ENCODE results near the gene GPC6.

GPC6 gene

GRCh38 chr13:93386116-93386515, 159.5 kb downstream of the GPC6 start:
- Histone ChIP-seq H3K36me3 (ENCODE audit: control insufficient read depth in 2 of 2, insufficient read depth in 1 of 2, low read length in 2 of 2) (no peaks in the 10 kb centered on the region), H3K9me3 (ENCODE audit: control insufficient read depth, insufficient read depth, low read depth, low read length) (no peaks in the 10 kb centered on the region), H3K4me3 (ENCODE audit: low read depth, low read length) (no peak overlapping the region), H3K4me1 (ENCODE audit: control insufficient read depth, insufficient read depth, low read length) (no peaks in the 10 kb centered on the region), H3K27ac (ENCODE audit: extremely low read depth, low read depth, low read length) (no peak overlapping the region)
- ChIA-PET POLR2A (no interaction called here), CTCF (no interaction called here)
- TF ChIP-seq ZNF664 (tag by site-specific recombination; IDR thresholded peaks at IDR 0.05): no peak
- no peak for TF ChIP-seq ZNF394 (tag by site-specific recombination; IDR thresholded peaks at IDR 0.05; ENCODE audit: borderline replicate concordance)
- TF ChIP-seq KLF9 (tag by site-specific recombination; IDR thresholded peaks at IDR 0.05; ENCODE audit: low read depth): no peak
- TF ChIP-seq SETDB1 (IDR thresholded peaks at IDR 0.05; ENCODE audit: insufficient read length, low read length): no peak
- no peak for TF ChIP-seq ZNF548 (tag by site-specific recombination; IDR thresholded peaks at IDR 0.05)
- no peak for TF ChIP-seq ZNF707 (tag by site-specific recombination; IDR thresholded peaks at IDR 0.05)
- no peak for TF ChIP-seq ZNF558 (tag by site-specific recombination; IDR thresholded peaks at IDR 0.05)
- no peak for TF ChIP-seq ZNF518A (tag by site-specific recombination; conservative IDR thresholded peaks at IDR 0.05; ENCODE audit: low read depth)
- no peak for TF ChIP-seq ZNF580 (tag by site-specific recombination; IDR thresholded peaks at IDR 0.05)
- TF ChIP-seq ZNF155 (tag by site-specific recombination; IDR thresholded peaks at IDR 0.05): no peak
- TF ChIP-seq ZNF791 (tag by site-specific recombination; IDR thresholded peaks at IDR 0.05): no peak
- TF ChIP-seq ZNF621 (tag by site-specific recombination; IDR thresholded peaks at IDR 0.05): no peak
- no peak for TF ChIP-seq ZFP37 (tag by site-specific recombination; IDR thresholded peaks at IDR 0.05)
- TF ChIP-seq ZNF521 (tag by site-specific recombination; IDR thresholded peaks at IDR 0.05): no peak
- TF ChIP-seq ZNF148 (tag by site-specific recombination; IDR thresholded peaks at IDR 0.05; ENCODE audit: borderline replicate concordance): no peak
- no peak for TF ChIP-seq ZNF366 (tag by site-specific recombination; conservative IDR thresholded peaks at IDR 0.05)
- TF ChIP-seq ZNF138 (tag by site-specific recombination; IDR thresholded peaks at IDR 0.05; ENCODE audit: borderline replicate concordance): no peak
- no peak for TF ChIP-seq ZNF658 (tag by site-specific recombination; IDR thresholded peaks at IDR 0.05)
- no peak for TF ChIP-seq KLF7 (tag by site-specific recombination; IDR thresholded peaks at IDR 0.05; ENCODE audit: borderline replicate concordance)

- ChIA-PET CTCF (interaction anchor here (0.6 kb wide), 1 partner anchor 730 kb away, joined by 4 read pairs; no protein-coding TSS in a partner anchor), POLR2A (no interaction called here)
- H3K4me3 ChIP-seq (ENCODE audit: low read depth, low read length): no peak overlapping the region
- H3K36me3 ChIP-seq (ENCODE audit: control insufficient read depth in 2 of 2, insufficient read depth in 1 of 2, low read length in 2 of 2): no peaks in the 10 kb centered on the region
- no peaks in the 10 kb centered on the region for H3K4me1 ChIP-seq (ENCODE audit: control insufficient read depth, insufficient read depth, low read length)
- no peak for TF ChIP-seq GLIS2 (tag by site-specific recombination; IDR thresholded peaks at IDR 0.05)
- no peak overlapping the region for H3K27ac ChIP-seq (ENCODE audit: extremely low read depth, low read depth, low read length)
- H3K9me3 ChIP-seq (ENCODE audit: control insufficient read depth, insufficient read depth, low read depth, low read length): no peaks in the 10 kb centered on the region
These were observed 162.1 kb downstream of the GPC6 start for GRCh38 chr13:93388701-93389100.
